ENCODE data around the gene ACOT11.

Gene ACOT11

GRCh38 chr1:54559111-54559548 is 11.1 kb downstream of the ACOT11 start (continued):
- no peak for TF ChIP-seq SCRT1 (tag by site-specific recombination; IDR thresholded peaks at IDR 0.05; ENCODE audit: borderline replicate concordance)
- TF ChIP-seq ZNF449 (tag by site-specific recombination; IDR thresholded peaks at IDR 0.05), result no peak
- no peak for TF ChIP-seq ZNF658 (tag by site-specific recombination; IDR thresholded peaks at IDR 0.05)
- TF ChIP-seq ZNF18 (tag by site-specific recombination; IDR thresholded peaks at IDR 0.05), result no peak

- ChIA-PET CTCF (interaction anchor here (0.7 to 0.9 kb wide), 2 partner anchors 12 to 470 kb away, joined by 3 read pairs; partner anchors contain the start of gene ACOT11), POLR2A (no interaction called here)
- no peak for TF ChIP-seq ZNF211 (tag by site-specific recombination; IDR thresholded peaks at IDR 0.05; ENCODE audit: low read depth)
- no peak for TF ChIP-seq ZNF138 (tag by site-specific recombination; IDR thresholded peaks at IDR 0.05; ENCODE audit: borderline replicate concordance)
- no peak for TF ChIP-seq ZNF175 (tag by site-specific recombination; IDR thresholded peaks at IDR 0.05)
- no peak for TF ChIP-seq SCRT1 (tag by site-specific recombination; IDR thresholded peaks at IDR 0.05; ENCODE audit: borderline replicate concordance)
- no peak for TF ChIP-seq ZNF707 (tag by site-specific recombination; IDR thresholded peaks at IDR 0.05)
- no peak for TF ChIP-seq HOXD13 (CRISPR knock-in tag; IDR thresholded peaks at IDR 0.05; ENCODE audit: borderline replicate concordance)
- TF ChIP-seq ZFP3 (tag by site-specific recombination; IDR thresholded peaks at IDR 0.05; ENCODE audit: low read depth), result no peak
- TF ChIP-seq ZNF521 (tag by site-specific recombination; IDR thresholded peaks at IDR 0.05), result no peak
- TF ChIP-seq HOXC10 (CRISPR knock-in tag; IDR thresholded peaks at IDR 0.05), result no peak
- no peak for TF ChIP-seq ZNF23 (tag by site-specific recombination; IDR thresholded peaks at IDR 0.05; ENCODE audit: borderline replicate concordance)
- no peak for TF ChIP-seq ZNF16 (tag by site-specific recombination; IDR thresholded peaks at IDR 0.05; ENCODE audit: low read depth)
- TF ChIP-seq ZNF792 (tag by site-specific recombination; IDR thresholded peaks at IDR 0.05), result no peak
- no peak for TF ChIP-seq SALL2 (tag by site-specific recombination; IDR thresholded peaks at IDR 0.05; ENCODE audit: borderline replicate concordance)
- TF ChIP-seq ZNF214 (tag by site-specific recombination; IDR thresholded peaks at IDR 0.05; ENCODE audit: borderline replicate concordance), result no peak
Measured at GRCh38 chr1:54559771-54560231, 11.8 kb downstream of the ACOT11 start.

GRCh38 chr1:54564312-54565112 is 16.5 kb downstream of the ACOT11 start:
- no peak overlapping the region for H3K4me3 ChIP-seq (ENCODE audit: low read depth, low read length)

More at GRCh38 chr1:54559771-54560231, 11.8 kb downstream of the ACOT11 start:
- H3K36me3 ChIP-seq (ENCODE audit: control insufficient read depth in 2 of 2, insufficient read depth in 1 of 2, low read length in 2 of 2), result no peaks in the 10 kb centered on the region
- H3K4me1 ChIP-seq (ENCODE audit: control insufficient read depth, insufficient read depth, low read length), result no peaks in the 10 kb centered on the region
- no peak overlapping the region for H3K4me3 ChIP-seq (ENCODE audit: low read depth, low read length)
- H3K27ac ChIP-seq (ENCODE audit: extremely low read depth, low read depth, low read length), result no peak overlapping the region
- no peaks in the 10 kb centered on the region for H3K9me3 ChIP-seq (ENCODE audit: control insufficient read depth, insufficient read depth, low read depth, low read length)

More at GRCh38 chr1:54564312-54565112, 16.5 kb downstream of the ACOT11 start:
- POLR2A ChIA-PET, result no interaction called here
- Histone ChIP-seq H3K27ac (ENCODE audit: extremely low read depth, low read depth, low read length) (no peak overlapping the region), H3K36me3 (ENCODE audit: control insufficient read depth in 2 of 2, insufficient read depth in 1 of 2, low read length in 2 of 2) (no peaks in the 10 kb centered on the region), H3K9me3 (ENCODE audit: control insufficient read depth, insufficient read depth, low read depth, low read length) (no peaks in the 10 kb centered on the region), H3K4me1 (ENCODE audit: control insufficient read depth, insufficient read depth, low read length) (no peaks in the 10 kb centered on the region)
- CTCF ChIA-PET, result interaction anchor here (0.6 to 0.8 kb wide), 2 partner anchors 106 to 1231 kb away, joined by 3 to 4 read pairs; no protein-coding TSS in a partner anchor
- TF ChIP-seq PRDM4 (tag by site-specific recombination; IDR thresholded peaks at IDR 0.05) (no peak), ZNF223 (tag by site-specific recombination; IDR thresholded peaks at IDR 0.05) (no peak), GLIS1 (tag by site-specific recombination; IDR thresholded peaks at IDR 0.05) (no peak), KLF1 (tag by site-specific recombination; IDR thresholded peaks at IDR 0.05) (peak; percentile 56), ZNF132 (tag by site-specific recombination; IDR thresholded peaks at IDR 0.05; ENCODE audit: borderline replicate concordance) (no peak)
